GM23338 (cell line): ENCODE measurements around the gene PLEKHA7. TPM values are rescaled to one million over a fixed set of nuclear protein-coding genes. Genes with fewer than 3 reads are reported as not detected.

Experiments used
- ATAC-seq: fragments of 200-7000 bp; cut with Tn5 transposase; 3 replicates; pipeline ENCODE4 v1.9.1; 2020
- DNase-seq: peaks from one replicate; pipeline ENCODE4 v3.0.0-alpha.2; 2015; ENCODE audit warnings: low spot score
- H2AFZ ChIP-seq: fragments of 200-600 bp; sonication (generic); 2 replicates; pipeline ENCODE4 v1.8.0; 2016; ENCODE audit warnings: antibody characterized with exemption, mild to moderate bottlenecking, moderate library complexity
- H3F3A ChIP-seq: fragments of 200-600 bp; sonication (generic); replicated peaks from 2 replicates; pipeline ENCODE4 v1.8.0; 2017; ENCODE audit warnings: antibody characterized with exemption, mixed run types, low read depth
- H3K27ac ChIP-seq: fragments of 200-600 bp; sonication (generic); 2 replicates; pipeline ENCODE4 v1.6.1; 2016; ENCODE audit warnings: low read depth
- H3K27me3 ChIP-seq: fragments of 200-600 bp; sonication (generic); 2 replicates; pipeline ENCODE4 v1.8.0; 2016; ENCODE audit warnings: mild to moderate bottlenecking, mixed run types, moderate library complexity; ENCODE audit not compliant: insufficient read depth
- H3K36me3 ChIP-seq: fragments of 200-600 bp; sonication (generic); 2 replicates; pipeline ENCODE4 v1.8.0; 2016; ENCODE audit warnings: mild to moderate bottlenecking; ENCODE audit not compliant: insufficient read depth
- H3K4me1 ChIP-seq: fragments of 200-600 bp; sonication (generic); 2 replicates; pipeline ENCODE4 v1.8.0; 2016; ENCODE audit warnings: mild to moderate bottlenecking, moderate library complexity; ENCODE audit not compliant: insufficient read depth
- H3K4me2 ChIP-seq: fragments of 200-600 bp; sonication (generic); 2 replicates; pipeline ENCODE4 v1.7.1; 2017; ENCODE audit warnings: mixed run types
- H3K4me3 ChIP-seq: fragments of 200-600 bp; sonication (generic); 2 replicates; pipeline ENCODE4 v1.6.1; 2016; ENCODE audit warnings: mixed run types
- H3K79me2 ChIP-seq: fragments of 200-600 bp; sonication (generic); replicated peaks from 2 replicates; pipeline ENCODE4 v1.8.0; 2017; ENCODE audit warnings: mild to moderate bottlenecking; ENCODE audit not compliant: insufficient read depth
- H3K9me2 ChIP-seq: fragments of 200-600 bp; sonication (generic); 2 replicates; pipeline ENCODE4 v1.8.0; 2017; ENCODE audit not compliant: insufficient read depth
- H4K20me1 ChIP-seq: fragments of 200-600 bp; sonication (generic); replicated peaks from 2 replicates; pipeline ENCODE4 v1.8.0; 2017; ENCODE audit warnings: mild to moderate bottlenecking; ENCODE audit not compliant: insufficient read depth
- H3K27ac Mint-ChIP-seq: 2 replicates; pipeline ENCODE4 v1.8.0; 2020; ENCODE audit warnings: inconsistent platforms, mild to moderate bottlenecking, moderate library complexity, mixed read lengths
- H3K27me3 Mint-ChIP-seq: 3 replicates; pipeline ENCODE4 v1.8.0; 2022; ENCODE audit warnings: low read depth, mild to moderate bottlenecking, moderate library complexity, mixed read lengths, inconsistent platforms; ENCODE audit not compliant: insufficient read depth, poor library complexity
- H3K36me3 Mint-ChIP-seq: 3 replicates; pipeline ENCODE4 v1.8.0; 2021; ENCODE audit warnings: low read depth, mild to moderate bottlenecking, inconsistent platforms, moderate library complexity, mixed read lengths
- H3K4me1 Mint-ChIP-seq: 3 replicates; pipeline ENCODE4 v1.8.0; 2020; ENCODE audit warnings: mild to moderate bottlenecking, inconsistent platforms, mixed read lengths
- H3K4me3 Mint-ChIP-seq: 3 replicates; pipeline ENCODE4 v1.8.0; 2021; ENCODE audit warnings: moderate library complexity, mild to moderate bottlenecking, inconsistent platforms, mixed read lengths
- H3K9me3 Mint-ChIP-seq: 3 replicates; pipeline ENCODE4 v1.8.0; 2020; ENCODE audit warnings: moderate library complexity, mild to moderate bottlenecking, inconsistent platforms, mixed read lengths
- CREB1 ChIP-seq: fragments of 250-450 bp; sonication (Bioruptor Pico); IDR thresholded peaks from 2 replicates; pipeline ENCODE4 v1.5.0; 2020; ENCODE audit warnings: low read depth, mild to moderate bottlenecking, moderate library complexity
- EZH2 ChIP-seq: fragments of 200-600 bp; sonication (generic); IDR thresholded peaks from one replicate; pipeline ENCODE4 v1.8.0; 2017; ENCODE audit warnings: antibody characterized with exemption, mild to moderate bottlenecking, low read depth; ENCODE audit not compliant: unreplicated experiment
- EZH2phosphoT487 ChIP-seq: fragments of 200-600 bp; sonication (generic); IDR thresholded peaks from one replicate; pipeline ENCODE4 v1.8.1; 2018; ENCODE audit warnings: antibody characterized with exemption; ENCODE audit not compliant: unreplicated experiment
- JUNB ChIP-seq: IDR thresholded peaks from one replicate; pipeline ENCODE4 v1.6.1; 2016; ENCODE audit warnings: antibody characterized with exemption; ENCODE audit not compliant: unreplicated experiment
- NANOG ChIP-seq: IDR thresholded peaks from 2 replicates; pipeline ENCODE4 v1.6.1; 2016; ENCODE audit warnings: antibody characterized with exemption, borderline replicate concordance
- POLR2AphosphoS5 ChIP-seq: IDR thresholded peaks from 2 replicates; pipeline ENCODE4 v1.6.1; 2016; ENCODE audit warnings: antibody characterized with exemption, low read depth
- STAT1 ChIP-seq: IDR thresholded peaks from one replicate; pipeline ENCODE4 v1.6.1; 2016; ENCODE audit warnings: antibody characterized with exemption; ENCODE audit not compliant: unreplicated experiment
- ZNF114 ChIP-seq: fragments of 250-450 bp; sonication (Bioruptor Pico); IDR thresholded peaks from 2 replicates; pipeline ENCODE4 v1.5.0; 2020; ENCODE audit warnings: mild to moderate bottlenecking, moderate library complexity
- ZNF331 ChIP-seq: fragments of 250-450 bp; sonication (Bioruptor Pico); IDR thresholded peaks from 2 replicates; pipeline ENCODE4 v1.5.0; 2020; ENCODE audit warnings: low read depth, mild to moderate bottlenecking, moderate library complexity
- polyA plus RNA-seq: library from polyadenylated mRNA; unstranded; fragments of >200 nt; fragmentation: Nextera tagmentation; extraction: Ambion mirVana; gene quantifications from 2 replicates; pipeline ENCODE4 v1.2.1, GENCODE V29; 2016
- total RNA-seq: library from RNA; depleted of rRNA; stranded (reverse); fragments of >200 nt; shearing (Covaris generic); gene quantifications from 2 replicates; pipeline ENCODE4 v1.2.3, GENCODE V29; 2014
- TF ChIP-seq, protein P1 (sequence below): IDR thresholded peaks from one replicate; pipeline ENCODE4 v1.6.1; 2018; ENCODE audit warnings: antibody characterized with exemption; ENCODE audit not compliant: unreplicated experiment
- TF ChIP-seq, protein P2 (sequence below), 2 experiments: fragments of 200-600 bp in 1 of 2; sonication (generic) in 1 of 2; conservative IDR thresholded peaks; 2 replicates each; pipeline versions ENCODE4 v1.5.1 to v1.6.1; 2016 to 2017; ENCODE audit warnings: antibody characterized with exemption in 2 of 2, low read depth in 2 of 2, mild to moderate bottlenecking in 2 of 2, moderate library complexity in 1 of 2

Gene PLEKHA7
- total and polyA plus RNA-seq, 2 experiments from 2014 or later, result 9.7 to 15.8 TPM

DNA sequence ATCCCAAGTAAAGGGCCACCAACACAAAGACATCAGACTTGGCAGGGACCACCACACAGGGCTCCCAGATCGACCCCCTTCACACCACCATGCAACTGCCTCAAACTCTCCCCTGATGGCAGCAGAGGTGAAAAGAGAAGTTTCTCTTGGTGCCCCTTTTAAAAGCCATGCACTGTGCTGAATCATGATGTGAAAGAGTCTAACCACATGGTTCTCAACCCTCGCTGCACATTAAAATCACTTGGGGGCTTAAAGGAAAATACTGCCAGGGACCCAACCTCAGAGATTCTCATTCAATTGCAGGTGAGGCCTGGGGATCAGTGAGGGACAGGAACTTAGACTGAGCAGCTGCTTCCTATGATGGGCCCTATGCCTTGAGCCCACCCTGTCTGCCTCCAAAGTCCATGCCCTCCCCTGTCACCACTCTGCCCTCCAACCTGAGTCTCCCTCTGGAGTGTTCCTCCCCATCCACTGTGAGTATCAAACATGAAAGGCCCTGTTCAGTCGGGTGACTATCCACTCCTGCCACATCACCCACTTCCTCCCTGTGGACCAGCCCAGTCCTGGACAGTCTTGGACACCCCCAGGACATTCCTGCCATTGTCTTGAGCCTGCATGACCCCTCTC is 40.8 kb downstream of the PLEKHA7 start:
- Mint-ChIP-seq H3K4me3 (no peak overlapping the region), H3K27me3 (peaks cover 5% of the 10 kb centered on the region), H3K27ac (peak overlapping the region; percentile 42; the same call in 1 of the 2 replicates), H3K4me1 (peaks cover 35% of the 10 kb centered on the region), H3K36me3 (no peaks in the 10 kb centered on the region), H3K9me3 (no peaks in the 10 kb centered on the region)
- H3K27me3 ChIP-seq, result no peaks in the 10 kb centered on the region
- H3K79me2 ChIP-seq, result 0 out of 2 replicates have a peak, but pooled peaks cover 14% of the 10 kb centered on the region
- H3K9me2 ChIP-seq, result no peaks in the 10 kb centered on the region
- H3F3A ChIP-seq, result no peaks in the 10 kb centered on the region
- H2AFZ ChIP-seq, result no peak overlapping the region
- no peak for TF ChIP-seq ZNF114 (CRISPR knock-in tag)
- TF ChIP-seq, protein P1, sequence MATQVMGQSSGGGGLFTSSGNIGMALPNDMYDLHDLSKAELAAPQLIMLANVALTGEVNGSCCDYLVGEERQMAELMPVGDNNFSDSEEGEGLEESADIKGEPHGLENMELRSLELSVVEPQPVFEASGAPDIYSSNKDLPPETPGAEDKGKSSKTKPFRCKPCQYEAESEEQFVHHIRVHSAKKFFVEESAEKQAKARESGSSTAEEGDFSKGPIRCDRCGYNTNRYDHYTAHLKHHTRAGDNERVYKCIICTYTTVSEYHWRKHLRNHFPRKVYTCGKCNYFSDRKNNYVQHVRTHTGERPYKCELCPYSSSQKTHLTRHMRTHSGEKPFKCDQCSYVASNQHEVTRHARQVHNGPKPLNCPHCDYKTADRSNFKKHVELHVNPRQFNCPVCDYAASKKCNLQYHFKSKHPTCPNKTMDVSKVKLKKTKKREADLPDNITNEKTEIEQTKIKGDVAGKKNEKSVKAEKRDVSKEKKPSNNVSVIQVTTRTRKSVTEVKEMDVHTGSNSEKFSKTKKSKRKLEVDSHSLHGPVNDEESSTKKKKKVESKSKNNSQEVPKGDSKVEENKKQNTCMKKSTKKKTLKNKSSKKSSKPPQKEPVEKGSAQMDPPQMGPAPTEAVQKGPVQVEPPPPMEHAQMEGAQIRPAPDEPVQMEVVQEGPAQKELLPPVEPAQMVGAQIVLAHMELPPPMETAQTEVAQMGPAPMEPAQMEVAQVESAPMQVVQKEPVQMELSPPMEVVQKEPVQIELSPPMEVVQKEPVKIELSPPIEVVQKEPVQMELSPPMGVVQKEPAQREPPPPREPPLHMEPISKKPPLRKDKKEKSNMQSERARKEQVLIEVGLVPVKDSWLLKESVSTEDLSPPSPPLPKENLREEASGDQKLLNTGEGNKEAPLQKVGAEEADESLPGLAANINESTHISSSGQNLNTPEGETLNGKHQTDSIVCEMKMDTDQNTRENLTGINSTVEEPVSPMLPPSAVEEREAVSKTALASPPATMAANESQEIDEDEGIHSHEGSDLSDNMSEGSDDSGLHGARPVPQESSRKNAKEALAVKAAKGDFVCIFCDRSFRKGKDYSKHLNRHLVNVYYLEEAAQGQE, result no peak
- no peak for TF ChIP-seq STAT1
- TF ChIP-seq CREB1 (CRISPR knock-in tag), result no peak
- no peak overlapping the region for H3K4me3 ChIP-seq
- H3K4me1 ChIP-seq, result peaks cover 16% of the 10 kb centered on the region; the same call in 1 of the 2 replicates
- H3K36me3 ChIP-seq, result no peaks in the 10 kb centered on the region
- H4K20me1 ChIP-seq, result peaks cover 5% of the 10 kb centered on the region; the same call in 1 of the 2 replicates
- no peak overlapping the region for H3K4me2 ChIP-seq
- DNase-seq (no peak), ATAC-seq (no peak)
- no peak overlapping the region for H3K27ac ChIP-seq

DNA sequence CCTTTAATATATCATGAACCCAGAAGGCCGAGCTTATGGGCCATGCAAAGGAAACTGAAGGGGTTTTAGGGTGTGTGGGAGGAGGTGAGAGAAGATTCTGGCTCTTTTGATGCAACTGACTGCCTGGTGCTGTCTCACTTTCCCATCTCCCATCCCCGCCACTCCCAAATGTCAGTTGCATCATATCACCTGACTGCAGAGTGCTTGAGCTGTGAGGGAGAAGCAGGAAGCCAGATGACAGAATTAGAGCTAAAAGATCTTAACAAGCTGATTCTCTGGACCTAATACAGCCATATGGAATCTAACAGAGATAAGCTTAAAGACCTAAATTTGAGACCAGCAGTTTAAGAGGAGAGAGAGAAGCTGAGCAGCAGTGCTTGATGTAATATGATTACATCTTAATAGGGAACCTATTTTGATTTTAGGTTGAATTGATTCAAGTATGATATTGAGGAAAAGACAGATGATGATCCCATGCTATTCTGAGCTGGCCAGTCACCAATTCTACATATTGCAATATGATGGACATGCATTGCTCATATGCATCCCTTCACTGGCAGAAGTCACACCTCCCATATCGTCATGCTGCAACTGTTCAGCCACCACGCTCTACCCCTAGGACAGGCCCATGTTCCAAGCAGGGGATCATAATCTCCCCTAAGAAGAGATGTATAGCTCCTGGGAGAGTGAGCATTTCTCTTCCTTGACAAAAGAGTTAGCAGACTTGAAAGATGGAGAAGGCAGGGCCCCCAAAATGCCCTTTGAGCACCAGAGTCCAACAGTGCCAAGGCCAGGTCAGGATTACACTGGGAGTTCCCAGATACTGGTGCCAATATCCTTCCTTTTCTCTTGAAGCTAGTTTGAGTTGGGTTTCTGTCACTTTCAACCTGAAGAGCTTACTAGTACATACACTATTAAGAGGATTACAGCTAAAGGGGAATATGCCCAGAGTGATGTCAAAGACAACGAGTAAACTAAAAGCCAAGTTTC is 44.9 kb downstream of the PLEKHA7 start:
- DNase-seq (no peak), ATAC-seq (no peak)
- no peak overlapping the region for H2AFZ ChIP-seq
- 0 out of 2 replicates have a peak, but pooled peaks cover 2% of the 10 kb centered on the region for H3K79me2 ChIP-seq
- no peaks in the 10 kb centered on the region for H3K36me3 ChIP-seq
- H3K4me1 Mint-ChIP-seq, result peaks cover 21% of the 10 kb centered on the region
- H3K4me3 Mint-ChIP-seq, result no peak overlapping the region
- no peaks in the 10 kb centered on the region for H3F3A ChIP-seq
- H3K4me3 ChIP-seq, result no peak overlapping the region
- H3K27ac ChIP-seq, result 0 out of 2 replicates have a peak overlapping the region, but pooled peaks have one; percentile 2
- TF ChIP-seq EZH2phosphoT487 (no peak), CREB1 (CRISPR knock-in tag) (no peak), ZNF331 (CRISPR knock-in tag) (no peak), EZH2 (no peak), POLR2AphosphoS5 (no peak), NANOG (no peak), ZNF114 (CRISPR knock-in tag) (no peak), JUNB (no peak)
- TF ChIP-seq, protein P2, sequence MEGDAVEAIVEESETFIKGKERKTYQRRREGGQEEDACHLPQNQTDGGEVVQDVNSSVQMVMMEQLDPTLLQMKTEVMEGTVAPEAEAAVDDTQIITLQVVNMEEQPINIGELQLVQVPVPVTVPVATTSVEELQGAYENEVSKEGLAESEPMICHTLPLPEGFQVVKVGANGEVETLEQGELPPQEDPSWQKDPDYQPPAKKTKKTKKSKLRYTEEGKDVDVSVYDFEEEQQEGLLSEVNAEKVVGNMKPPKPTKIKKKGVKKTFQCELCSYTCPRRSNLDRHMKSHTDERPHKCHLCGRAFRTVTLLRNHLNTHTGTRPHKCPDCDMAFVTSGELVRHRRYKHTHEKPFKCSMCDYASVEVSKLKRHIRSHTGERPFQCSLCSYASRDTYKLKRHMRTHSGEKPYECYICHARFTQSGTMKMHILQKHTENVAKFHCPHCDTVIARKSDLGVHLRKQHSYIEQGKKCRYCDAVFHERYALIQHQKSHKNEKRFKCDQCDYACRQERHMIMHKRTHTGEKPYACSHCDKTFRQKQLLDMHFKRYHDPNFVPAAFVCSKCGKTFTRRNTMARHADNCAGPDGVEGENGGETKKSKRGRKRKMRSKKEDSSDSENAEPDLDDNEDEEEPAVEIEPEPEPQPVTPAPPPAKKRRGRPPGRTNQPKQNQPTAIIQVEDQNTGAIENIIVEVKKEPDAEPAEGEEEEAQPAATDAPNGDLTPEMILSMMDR (conservative IDR thresholded peaks at IDR 0.05; ENCODE audit: low read depth in 2 of 2), result no peak
- no peaks in the 10 kb centered on the region for H3K9me2 ChIP-seq
- H3K27me3 ChIP-seq, result no peaks in the 10 kb centered on the region
- peaks cover 5% of the 10 kb centered on the region for H3K27me3 Mint-ChIP-seq
- H3K27ac Mint-ChIP-seq, result no peak overlapping the region
- no peaks in the 10 kb centered on the region for H3K4me1 ChIP-seq
- H3K9me3 Mint-ChIP-seq, result no peaks in the 10 kb centered on the region
- no peaks in the 10 kb centered on the region; the same call in 2 of the 3 replicates for H3K36me3 Mint-ChIP-seq
- no peaks in the 10 kb centered on the region; the same call in 1 of the 2 replicates for H4K20me1 ChIP-seq
- no peak overlapping the region for H3K4me2 ChIP-seq
